ENCODE measurements around the gene MED10. TPM values are rescaled to one million over a fixed set of nuclear protein-coding genes. Genes with fewer than 3 reads are reported as not detected.

The MED10 gene
- polyA plus RNA-seq, 1 experiment, result 36.3 TPM

DNA sequence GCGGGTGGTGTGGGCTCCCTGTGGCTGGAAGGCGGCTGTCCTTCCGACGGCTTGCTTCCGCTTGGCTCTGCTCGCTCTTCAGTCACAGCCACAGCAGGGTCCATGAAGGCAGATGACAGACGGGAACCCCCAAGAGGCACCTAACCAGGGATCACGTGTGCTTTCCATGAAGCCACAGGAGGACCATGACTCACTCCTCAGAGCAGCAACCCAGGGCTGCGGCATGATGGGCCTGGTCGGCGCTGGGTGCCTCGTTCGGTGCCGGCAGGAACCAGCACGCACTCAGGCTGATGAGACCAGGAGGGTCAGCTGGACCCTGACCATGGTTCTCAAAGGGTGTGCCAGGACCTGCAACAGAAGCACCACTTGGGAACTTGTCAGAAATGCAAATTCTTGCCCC lies 32.8 kb upstream of the MED10 start:
- no peak for DNase-seq (ENCODE audit: low read depth, low spot score)
- Histone ChIP-seq H3K27me3 (ENCODE audit: control insufficient read depth, insufficient read depth, low read length) (peaks cover 3% of the 10 kb centered on the region), H3K4me3 (ENCODE audit: low read depth, low read length) (no peak overlapping the region), H3K9me3 (ENCODE audit: control insufficient read depth, insufficient read depth, low read length) (no peaks in the 10 kb centered on the region), H3K27ac (ENCODE audit: low read depth, low read length) (no peak overlapping the region)
- ChIA-PET POLR2A (no interaction called here), CTCF (no interaction called here)
- TF ChIP-seq, protein P1, sequence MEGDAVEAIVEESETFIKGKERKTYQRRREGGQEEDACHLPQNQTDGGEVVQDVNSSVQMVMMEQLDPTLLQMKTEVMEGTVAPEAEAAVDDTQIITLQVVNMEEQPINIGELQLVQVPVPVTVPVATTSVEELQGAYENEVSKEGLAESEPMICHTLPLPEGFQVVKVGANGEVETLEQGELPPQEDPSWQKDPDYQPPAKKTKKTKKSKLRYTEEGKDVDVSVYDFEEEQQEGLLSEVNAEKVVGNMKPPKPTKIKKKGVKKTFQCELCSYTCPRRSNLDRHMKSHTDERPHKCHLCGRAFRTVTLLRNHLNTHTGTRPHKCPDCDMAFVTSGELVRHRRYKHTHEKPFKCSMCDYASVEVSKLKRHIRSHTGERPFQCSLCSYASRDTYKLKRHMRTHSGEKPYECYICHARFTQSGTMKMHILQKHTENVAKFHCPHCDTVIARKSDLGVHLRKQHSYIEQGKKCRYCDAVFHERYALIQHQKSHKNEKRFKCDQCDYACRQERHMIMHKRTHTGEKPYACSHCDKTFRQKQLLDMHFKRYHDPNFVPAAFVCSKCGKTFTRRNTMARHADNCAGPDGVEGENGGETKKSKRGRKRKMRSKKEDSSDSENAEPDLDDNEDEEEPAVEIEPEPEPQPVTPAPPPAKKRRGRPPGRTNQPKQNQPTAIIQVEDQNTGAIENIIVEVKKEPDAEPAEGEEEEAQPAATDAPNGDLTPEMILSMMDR (IDR thresholded peaks at IDR 0.05; ENCODE audit: low read depth, low read length), result no peak

DNA sequence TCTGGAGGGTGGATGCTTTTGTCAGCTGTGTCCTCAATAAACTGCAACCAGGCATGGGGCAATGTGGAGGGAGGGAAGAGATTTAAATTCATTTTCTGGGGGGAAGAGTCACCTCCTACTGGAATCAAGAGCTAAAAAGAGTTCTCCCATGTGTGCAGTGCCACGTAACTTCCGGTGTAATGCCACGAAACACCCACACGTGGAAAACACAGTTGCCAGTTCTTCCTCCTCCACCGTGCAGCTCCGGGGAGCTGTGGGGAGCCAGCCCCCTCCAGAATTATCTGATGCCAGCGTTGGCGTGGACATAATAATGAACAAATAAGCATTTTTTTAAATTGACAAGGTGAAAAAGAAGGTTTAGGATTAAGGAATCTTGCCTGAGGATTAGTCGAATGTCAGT lies 32.1 kb upstream of the MED10 start:
- Histone ChIP-seq H3K4me3 (ENCODE audit: low read depth, low read length) (no peak overlapping the region), H3K9me3 (ENCODE audit: control insufficient read depth, insufficient read depth, low read length) (no peaks in the 10 kb centered on the region), H3K27me3 (ENCODE audit: control insufficient read depth, insufficient read depth, low read length) (peaks cover 3% of the 10 kb centered on the region), H3K27ac (ENCODE audit: low read depth, low read length) (no peak overlapping the region)
- CTCF ChIA-PET, result no interaction called here
- TF ChIP-seq, protein P1 (IDR thresholded peaks at IDR 0.05; ENCODE audit: low read depth, low read length), result no peak
- DNase-seq (ENCODE audit: low read depth, low spot score), result no peak
- POLR2A ChIA-PET, result no interaction called here

DNA sequence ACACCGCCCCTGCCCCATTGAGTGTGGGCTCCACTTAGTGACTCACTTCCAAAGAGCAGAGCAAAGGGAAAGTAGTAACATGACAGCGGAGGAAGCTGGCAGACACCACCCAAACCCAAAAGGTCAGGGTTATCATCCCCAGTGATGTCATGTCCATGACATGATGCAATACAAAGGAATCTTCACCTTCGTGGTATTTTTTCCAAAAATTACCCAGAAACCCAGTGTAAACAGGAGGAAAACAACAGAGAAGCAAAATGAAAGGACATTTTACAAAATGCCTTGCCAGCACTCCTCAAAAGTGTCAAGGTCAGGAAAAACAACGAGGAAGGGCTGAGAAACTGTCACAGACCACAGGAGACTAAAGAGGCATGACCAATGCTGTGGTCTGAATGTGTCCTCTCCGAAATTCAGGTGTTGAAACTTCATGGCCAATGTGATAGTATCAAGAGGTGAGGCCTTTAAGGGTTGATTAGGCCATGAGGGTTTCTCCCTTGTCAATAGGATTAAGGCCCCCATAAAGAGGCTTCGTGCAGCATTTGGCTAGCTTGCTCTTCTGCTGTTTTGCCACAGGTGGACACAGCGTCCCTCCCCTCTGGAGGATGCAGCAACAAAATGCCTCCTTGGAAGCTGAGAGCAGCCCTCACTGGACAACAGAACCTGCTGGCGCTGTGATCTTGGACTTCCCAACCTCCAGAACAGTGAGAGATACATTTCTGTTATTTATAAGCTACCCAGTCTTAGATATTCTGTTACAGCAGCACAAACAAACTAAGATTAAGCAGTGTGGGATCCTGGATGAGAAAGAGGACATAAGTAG lies 30.5 kb upstream of the MED10 start:
- CTCF ChIA-PET, result no interaction called here
- POLR2A ChIA-PET, result no interaction called here

DNA sequence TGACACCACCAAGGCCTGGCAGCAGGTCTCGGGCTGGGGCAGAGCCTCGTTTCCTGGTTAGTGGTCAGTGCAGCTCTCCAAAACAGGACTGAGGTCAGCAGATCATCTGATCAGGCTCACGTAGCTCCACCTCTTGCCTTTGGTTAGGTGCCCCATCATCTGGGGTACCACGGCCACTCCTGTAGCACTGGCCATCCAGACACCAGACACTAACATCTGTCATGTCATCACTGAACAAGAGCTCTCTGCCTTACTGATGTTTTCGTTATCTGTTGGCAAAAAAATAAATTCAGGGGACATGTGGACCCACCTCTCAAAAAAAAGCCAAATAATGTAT lies 29.9 kb upstream of the MED10 start:
- Histone ChIP-seq H3K27ac (ENCODE audit: low read depth, low read length) (no peak overlapping the region), H3K27me3 (ENCODE audit: control insufficient read depth, insufficient read depth, low read length) (peaks cover 3% of the 10 kb centered on the region), H3K9me3 (ENCODE audit: control insufficient read depth, insufficient read depth, low read length) (no peaks in the 10 kb centered on the region), H3K4me3 (ENCODE audit: low read depth, low read length) (no peak overlapping the region)
- CTCF ChIA-PET, result no interaction called here
- TF ChIP-seq, protein P1 (IDR thresholded peaks at IDR 0.05; ENCODE audit: low read depth, low read length), result no peak
- no peak for DNase-seq (ENCODE audit: low read depth, low spot score)
- POLR2A ChIA-PET, result no interaction called here

More for the DNA sequence above, 30.5 kb upstream of the MED10 start:
- DNase-seq (ENCODE audit: low read depth, low spot score), result no peak
- peaks cover 3% of the 10 kb centered on the region for H3K27me3 ChIP-seq (ENCODE audit: control insufficient read depth, insufficient read depth, low read length)
- no peaks in the 10 kb centered on the region for H3K9me3 ChIP-seq (ENCODE audit: control insufficient read depth, insufficient read depth, low read length)
- H3K4me3 ChIP-seq (ENCODE audit: low read depth, low read length), result no peak overlapping the region
- TF ChIP-seq, protein P1 (IDR thresholded peaks at IDR 0.05; ENCODE audit: low read depth, low read length), result no peak
- H3K27ac ChIP-seq (ENCODE audit: low read depth, low read length), result no peak overlapping the region

DNA sequence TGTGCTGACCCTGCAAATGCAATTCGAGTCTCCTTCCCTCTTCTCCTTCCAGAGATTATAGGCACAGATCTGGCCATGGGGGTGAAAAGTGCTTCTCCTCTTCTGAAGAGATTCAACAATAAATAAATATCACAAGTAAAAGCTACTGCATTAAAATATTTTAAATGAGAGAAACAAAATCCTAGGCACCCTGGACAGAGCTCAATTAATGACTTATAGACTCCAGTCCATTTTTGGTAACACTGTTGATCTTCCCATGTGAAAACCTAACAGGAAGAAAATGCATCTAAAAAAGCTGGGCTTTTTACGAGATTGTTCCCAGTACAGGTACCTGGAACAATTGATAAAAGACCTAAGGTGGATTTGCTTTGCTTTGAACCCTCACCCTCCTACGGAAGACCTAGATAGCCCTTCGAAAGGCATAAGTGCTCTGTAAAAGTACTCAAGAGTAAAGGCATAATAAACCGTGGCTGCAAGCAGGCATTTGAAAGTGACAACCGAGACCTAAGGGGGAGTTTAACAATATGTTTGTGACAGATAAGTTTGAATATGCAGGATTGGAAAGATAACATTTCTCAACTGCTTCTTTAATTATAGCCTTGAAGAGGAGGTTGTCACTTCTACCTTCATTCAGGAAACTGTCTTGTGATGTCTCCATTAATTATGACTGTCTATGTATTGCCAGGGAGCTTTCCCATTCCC lies 29.4 kb upstream of the MED10 start:
- H3K9me3 ChIP-seq (ENCODE audit: control insufficient read depth, insufficient read depth, low read length), result no peaks in the 10 kb centered on the region
- no peaks in the 10 kb centered on the region for H3K27me3 ChIP-seq (ENCODE audit: control insufficient read depth, insufficient read depth, low read length)
- DNase-seq (ENCODE audit: low read depth, low spot score), result no peak
- POLR2A ChIA-PET, result no interaction called here
- no peak overlapping the region for H3K27ac ChIP-seq (ENCODE audit: low read depth, low read length)
- TF ChIP-seq, protein P1 (IDR thresholded peaks at IDR 0.05; ENCODE audit: low read depth, low read length), result no peak
- no peak overlapping the region for H3K4me3 ChIP-seq (ENCODE audit: low read depth, low read length)
- CTCF ChIA-PET, result no interaction called here
